Activated naive CD8-positive, alpha-beta T cell (primary cell): ENCODE measurements around the gene PPP1R3F.
A peak's percentile ranks its signal among the peaks of the same experiment; 100 is the strongest.

Experiments used
- H3K27ac Mint-ChIP-seq: one replicate; pipeline ENCODE4 v1.8.0; 2021; ENCODE audit warnings: mixed read lengths
- H3K27me3 Mint-ChIP-seq: one replicate; pipeline ENCODE4 v1.8.0; 2021; ENCODE audit warnings: mixed read lengths
- H3K36me3 Mint-ChIP-seq: one replicate; pipeline ENCODE4 v1.8.0; 2021; ENCODE audit warnings: mixed read lengths
- H3K4me1 Mint-ChIP-seq: one replicate; pipeline ENCODE4 v1.8.0; 2021; ENCODE audit warnings: low read depth, mixed read lengths
- H3K4me3 Mint-ChIP-seq: one replicate; pipeline ENCODE4 v1.8.0; 2021; ENCODE audit warnings: mild to moderate bottlenecking, mixed read lengths
- H3K9me3 Mint-ChIP-seq: one replicate; pipeline ENCODE4 v1.8.0; 2021; ENCODE audit warnings: low read depth, mixed read lengths

Gene PPP1R3F

DNA sequence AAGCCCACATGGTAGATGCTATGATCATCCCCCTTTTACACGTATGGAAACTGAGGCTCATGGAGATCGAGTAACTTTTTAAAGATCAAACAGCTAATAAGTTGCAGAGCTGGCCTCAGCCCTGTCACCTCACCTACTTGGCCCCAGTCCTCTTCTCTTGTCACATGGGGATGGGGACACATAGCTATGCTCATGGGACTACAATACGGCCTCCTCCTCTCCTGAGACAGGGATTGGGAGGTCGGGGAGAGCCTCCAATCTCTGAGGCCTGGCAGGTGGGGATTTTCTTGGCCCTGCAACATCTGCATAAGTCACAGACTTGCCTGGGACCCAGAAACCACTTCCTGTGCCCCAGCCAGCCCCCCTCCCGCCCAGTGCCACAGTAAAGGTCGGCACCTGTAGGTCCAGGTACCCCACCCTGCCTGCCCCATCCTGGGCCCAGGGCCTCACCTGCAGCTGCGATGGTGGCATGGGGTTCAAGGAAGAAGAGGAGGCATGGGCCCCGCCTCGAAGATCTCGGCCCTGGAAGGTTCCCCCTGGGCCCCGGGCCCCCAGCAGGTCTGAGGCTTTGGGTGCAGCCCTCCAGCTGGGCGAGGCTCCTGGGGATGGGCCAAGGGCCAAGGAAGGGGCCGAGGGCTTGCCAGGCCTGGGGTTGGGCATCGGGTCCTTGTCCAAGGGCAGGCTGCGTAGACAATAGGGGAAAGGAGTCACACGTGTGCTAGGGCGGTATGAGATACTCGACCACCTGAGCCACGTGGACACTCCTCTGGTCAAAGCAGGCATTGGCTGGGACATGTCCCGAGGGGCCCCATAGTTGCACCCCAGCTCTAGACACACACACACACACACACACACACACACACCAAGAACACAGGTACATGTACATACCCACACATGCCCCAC lies 11.5 kb upstream of the PPP1R3F start:
- Mint-ChIP-seq H3K27me3 (no peaks in the 10 kb centered on the region), H3K9me3 (no peaks in the 10 kb centered on the region), H3K36me3 (no peaks in the 10 kb centered on the region), H3K27ac (peak overlapping the region; percentile 64), H3K4me1 (peaks cover 26% of the 10 kb centered on the region), H3K4me3 (peak overlapping the region; percentile 44)

DNA sequence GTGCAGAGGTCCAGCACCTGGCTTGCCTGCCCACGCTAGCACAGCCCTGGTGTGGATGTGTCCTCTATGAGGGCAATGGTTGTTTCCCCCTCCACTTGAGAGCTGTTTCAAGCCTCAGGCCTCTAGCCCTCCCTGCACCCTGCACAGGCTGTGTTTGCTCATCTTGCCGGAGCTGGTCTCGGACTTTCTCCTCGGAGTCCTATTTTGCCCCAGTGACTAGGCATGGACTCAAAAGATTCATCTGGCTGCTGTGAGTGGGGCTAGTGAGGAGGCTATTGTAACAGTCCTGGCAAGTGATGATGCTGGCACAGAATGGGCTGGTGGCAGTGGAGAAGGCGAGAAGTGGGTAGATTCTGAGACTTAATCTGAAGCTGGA lies 10.9 kb upstream of the PPP1R3F start:
- H3K9me3 Mint-ChIP-seq = no peaks in the 10 kb centered on the region
- H3K4me3 Mint-ChIP-seq = peak overlapping the region; percentile 4
- no peaks in the 10 kb centered on the region for H3K27me3 Mint-ChIP-seq
- H3K4me1 Mint-ChIP-seq = peaks cover 26% of the 10 kb centered on the region
- no peak overlapping the region for H3K27ac Mint-ChIP-seq
- no peaks in the 10 kb centered on the region for H3K36me3 Mint-ChIP-seq

DNA sequence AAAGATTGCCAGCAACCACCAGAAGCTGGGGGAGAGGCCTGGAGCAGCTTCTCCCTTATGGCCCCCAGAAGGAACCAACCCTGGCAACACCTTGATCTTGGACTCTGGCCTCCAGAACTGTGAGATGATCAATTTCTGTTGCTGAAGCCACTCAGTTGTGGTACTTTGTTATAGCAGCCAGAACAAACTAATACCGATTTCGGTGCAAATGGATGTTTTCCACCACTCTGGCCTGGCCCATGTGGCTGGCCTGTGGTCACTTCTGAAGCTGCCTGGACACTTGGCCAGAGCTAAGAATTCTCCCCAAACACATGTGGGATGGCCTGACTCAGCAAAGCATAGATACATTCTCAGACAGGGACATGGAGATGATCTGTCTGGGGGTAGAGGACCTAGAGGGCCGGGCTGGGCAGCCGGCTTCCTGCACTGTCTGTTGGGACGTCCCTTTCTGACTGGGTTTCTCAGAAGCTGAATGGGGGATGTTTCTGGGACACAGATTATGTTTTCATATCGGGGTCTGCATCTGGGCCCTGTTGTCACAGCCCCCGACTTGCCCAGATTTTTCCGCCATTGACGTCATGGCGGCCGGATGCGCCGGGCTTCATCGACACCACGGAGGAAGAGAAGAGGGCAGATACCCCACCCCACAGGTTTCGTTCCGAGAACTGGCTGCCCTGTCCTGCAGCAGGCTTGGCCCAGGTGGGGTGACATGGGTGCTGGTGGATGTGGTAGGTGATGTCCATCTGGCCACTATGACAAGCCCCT lies 9.2 kb upstream of the PPP1R3F start:
- H3K4me3 Mint-ChIP-seq = no peak overlapping the region

DNA sequence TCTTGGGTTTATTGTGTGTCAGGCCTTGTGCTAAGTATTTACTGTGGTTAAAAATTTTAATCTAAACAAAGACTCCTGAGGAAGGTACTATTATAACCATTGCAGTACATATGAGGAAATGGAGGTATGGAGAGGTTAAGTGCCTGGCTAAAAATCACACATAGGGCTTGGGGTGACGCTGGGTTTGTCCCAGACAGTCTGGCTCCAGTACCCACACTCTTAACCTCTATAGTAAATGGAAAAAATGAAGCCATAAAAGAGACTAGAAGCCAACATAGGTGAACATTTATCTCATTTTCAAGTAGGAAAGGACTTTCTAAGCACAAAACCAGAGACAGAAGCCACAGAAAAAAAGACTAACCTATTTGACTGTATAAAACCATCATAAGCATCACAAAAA lies 7.0 kb upstream of the PPP1R3F start:
- Mint-ChIP-seq H3K9me3 (no peaks in the 10 kb centered on the region), H3K36me3 (no peaks in the 10 kb centered on the region), H3K27ac (no peak overlapping the region), H3K4me3 (no peak overlapping the region), H3K27me3 (no peaks in the 10 kb centered on the region), H3K4me1 (peaks cover 29% of the 10 kb centered on the region)

More for the DNA sequence above, 9.2 kb upstream of the PPP1R3F start:
- no peaks in the 10 kb centered on the region for H3K36me3 Mint-ChIP-seq
- H3K27ac Mint-ChIP-seq = no peak overlapping the region
- H3K4me1 Mint-ChIP-seq = peaks cover 33% of the 10 kb centered on the region
- no peaks in the 10 kb centered on the region for H3K27me3 Mint-ChIP-seq
- no peaks in the 10 kb centered on the region for H3K9me3 Mint-ChIP-seq

DNA sequence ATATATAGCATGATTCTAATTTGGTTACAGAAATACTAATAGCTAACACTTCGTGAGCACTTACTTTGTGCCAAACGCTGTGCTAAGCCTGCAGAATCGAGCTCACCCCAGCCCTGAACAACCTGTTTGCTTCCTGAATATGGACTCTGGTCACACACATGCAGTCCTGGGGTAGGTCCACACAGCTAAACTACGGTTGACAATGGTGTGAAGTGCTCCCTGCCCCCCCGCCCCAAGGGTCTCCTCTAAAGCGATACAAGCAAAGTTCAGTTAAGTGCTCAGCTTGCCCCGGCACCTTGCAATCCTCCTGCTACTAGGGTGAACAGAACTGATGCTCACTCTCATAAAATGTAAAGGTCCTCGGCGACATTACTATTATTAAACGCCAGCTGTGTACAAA lies 6.0 kb upstream of the PPP1R3F start:
- Mint-ChIP-seq H3K4me3 (peak overlapping the region; percentile 33), H3K27ac (no peak overlapping the region), H3K27me3 (no peaks in the 10 kb centered on the region), H3K4me1 (peaks cover 29% of the 10 kb centered on the region), H3K9me3 (no peaks in the 10 kb centered on the region), H3K36me3 (no peaks in the 10 kb centered on the region)

DNA sequence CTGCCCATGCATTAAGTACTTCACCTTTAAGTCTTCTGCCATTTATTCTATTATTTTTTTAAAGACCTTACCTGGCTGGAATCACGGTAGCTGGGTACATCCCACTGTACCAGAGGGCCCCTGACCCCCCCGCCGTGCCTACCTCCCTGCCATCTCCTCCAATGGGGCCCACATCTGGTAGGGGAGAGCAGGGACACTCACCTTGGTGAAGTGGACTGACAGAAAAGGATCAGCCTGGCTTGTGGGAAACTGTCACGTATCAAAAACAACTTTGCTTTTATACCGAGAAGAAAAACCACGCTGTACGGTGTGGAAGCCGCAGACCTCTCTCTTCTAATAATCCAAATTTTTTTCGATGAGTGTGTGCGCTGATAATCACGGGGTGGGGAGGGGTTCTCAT lies 5.1 kb upstream of the PPP1R3F start, which contains the start of gene FOXP3:
Gene FOXP3, minus strand, starts transcription at position 251 of the 400 bp plus-strand sequence. CDS start 6,205 bp downstream, outside the sequence.
- H3K27me3 Mint-ChIP-seq = no peaks in the 10 kb centered on the region
- H3K4me1 Mint-ChIP-seq = peaks cover 27% of the 10 kb centered on the region
- H3K9me3 Mint-ChIP-seq = no peaks in the 10 kb centered on the region
- no peaks in the 10 kb centered on the region for H3K36me3 Mint-ChIP-seq
- peak within 1 kb of the TSS; percentile 33 for H3K4me3 Mint-ChIP-seq
- H3K27ac Mint-ChIP-seq = peak within 1 kb of the TSS; percentile 68

DNA sequence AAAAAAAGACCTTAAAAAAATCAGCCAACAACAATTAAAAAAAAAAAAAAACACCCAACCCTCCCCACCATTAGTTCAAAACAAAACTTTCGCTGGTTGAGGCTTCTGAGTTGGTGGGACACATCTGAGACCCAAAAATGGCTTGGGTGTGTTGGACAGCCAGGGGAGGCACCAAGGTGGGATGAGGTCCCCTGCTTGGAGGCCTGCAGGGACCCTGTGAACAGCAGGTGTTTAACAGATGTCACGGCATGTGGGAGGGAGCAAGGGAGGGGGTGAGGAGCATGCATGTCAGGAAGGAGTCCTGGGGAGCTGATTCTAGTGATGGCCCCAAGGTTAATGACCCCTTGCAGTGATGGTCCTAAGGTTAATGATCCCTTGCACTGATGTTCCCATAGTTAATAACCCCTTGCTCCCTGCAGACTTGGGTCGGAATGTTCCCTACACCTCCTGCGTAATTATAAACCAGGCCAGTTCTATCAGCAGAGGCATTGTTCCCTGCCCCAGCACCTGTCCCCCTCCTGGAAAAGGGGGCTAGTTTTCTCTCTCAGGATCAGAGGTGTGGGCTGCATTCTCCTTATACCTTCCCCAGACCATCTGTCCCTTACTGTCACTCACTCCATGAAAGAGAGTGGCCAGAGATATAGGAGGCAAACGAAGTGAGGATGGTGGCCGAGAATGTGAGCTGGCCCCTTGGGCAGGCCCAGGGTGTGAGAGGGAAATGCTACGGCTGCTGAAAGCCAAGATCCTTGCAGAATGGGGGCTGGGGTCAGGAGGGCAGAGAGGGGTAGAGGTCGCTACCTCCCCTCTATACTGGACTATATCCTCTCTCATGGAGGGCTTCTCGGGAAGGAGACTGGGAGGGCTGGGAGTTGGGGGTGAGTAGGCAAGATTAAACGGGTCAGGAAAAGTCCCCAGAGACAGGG lies 2.8 kb upstream of the PPP1R3F start:
- Mint-ChIP-seq H3K4me3 (no peak overlapping the region), H3K4me1 (peaks cover 35% of the 10 kb centered on the region), H3K36me3 (no peaks in the 10 kb centered on the region), H3K27me3 (no peaks in the 10 kb centered on the region), H3K9me3 (no peaks in the 10 kb centered on the region), H3K27ac (no peak overlapping the region)

DNA sequence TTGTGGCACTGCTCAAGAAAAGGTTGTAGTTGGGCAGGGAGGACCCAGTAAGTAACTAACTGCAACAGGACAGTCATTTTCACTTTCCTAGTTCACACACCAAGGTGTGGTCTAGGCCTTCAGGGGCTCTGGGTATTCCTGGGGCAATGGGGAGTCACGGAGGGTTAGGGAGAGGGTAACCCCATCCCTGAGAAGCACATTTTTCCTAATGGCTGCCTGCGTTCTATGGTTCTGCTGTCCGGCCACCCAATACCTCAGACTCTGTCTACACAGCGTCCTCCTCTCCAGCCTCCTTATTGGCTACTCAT lies 937 bp upstream of the PPP1R3F start:
- peaks cover 43% of the 10 kb centered on the region for H3K4me1 Mint-ChIP-seq
- peak overlapping the region; percentile 98 for H3K4me3 Mint-ChIP-seq
- no peaks in the 10 kb centered on the region for H3K9me3 Mint-ChIP-seq

DNA sequence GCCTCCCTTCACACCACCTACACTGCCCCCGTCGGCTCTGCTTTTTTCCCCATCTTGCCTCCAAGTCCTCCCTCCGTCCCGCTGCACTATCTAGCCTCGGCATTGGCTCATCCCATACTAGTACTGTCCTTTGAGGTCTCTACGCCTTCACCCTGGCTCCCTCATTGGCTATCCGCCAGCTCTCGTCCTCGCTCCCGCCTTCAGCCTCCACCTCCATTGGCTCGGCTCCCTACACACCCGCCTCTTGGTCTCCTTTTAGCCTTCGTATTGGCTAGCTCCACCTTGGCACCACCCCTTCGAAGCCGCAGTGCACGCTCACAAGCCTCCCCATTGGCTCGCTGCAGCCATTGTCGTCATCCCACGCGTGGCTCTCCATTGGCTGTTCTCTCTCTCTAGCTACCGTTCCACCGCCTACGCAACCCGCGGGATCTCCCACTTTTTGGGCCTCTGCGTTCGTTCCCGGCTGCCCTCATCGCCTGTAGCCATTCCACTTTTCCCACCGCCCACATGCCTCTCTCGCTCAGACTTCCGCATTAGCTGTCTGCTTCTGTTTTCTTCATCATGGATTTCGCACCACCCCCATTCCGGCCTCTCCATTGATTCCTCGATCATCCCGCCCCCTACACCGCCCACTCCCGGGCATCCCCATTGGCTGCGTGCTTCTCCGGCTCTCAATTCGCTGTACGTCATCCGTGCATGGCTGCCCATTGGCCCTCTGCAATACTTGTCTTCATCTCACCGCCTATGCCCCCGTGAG lies 405 bp upstream of the PPP1R3F start:
- peaks cover 49% of the 10 kb centered on the region for H3K4me1 Mint-ChIP-seq
- no peaks in the 10 kb centered on the region for H3K27me3 Mint-ChIP-seq
- H3K4me3 Mint-ChIP-seq = peak overlapping the region; percentile 98
- no peaks in the 10 kb centered on the region for H3K9me3 Mint-ChIP-seq
- no peaks in the 10 kb centered on the region for H3K36me3 Mint-ChIP-seq
- peak overlapping the region; percentile 100 for H3K27ac Mint-ChIP-seq

More for the DNA sequence above, 937 bp upstream of the PPP1R3F start:
- Mint-ChIP-seq H3K27me3 (no peaks in the 10 kb centered on the region), H3K36me3 (no peaks in the 10 kb centered on the region), H3K27ac (peak overlapping the region; percentile 100)

DNA sequence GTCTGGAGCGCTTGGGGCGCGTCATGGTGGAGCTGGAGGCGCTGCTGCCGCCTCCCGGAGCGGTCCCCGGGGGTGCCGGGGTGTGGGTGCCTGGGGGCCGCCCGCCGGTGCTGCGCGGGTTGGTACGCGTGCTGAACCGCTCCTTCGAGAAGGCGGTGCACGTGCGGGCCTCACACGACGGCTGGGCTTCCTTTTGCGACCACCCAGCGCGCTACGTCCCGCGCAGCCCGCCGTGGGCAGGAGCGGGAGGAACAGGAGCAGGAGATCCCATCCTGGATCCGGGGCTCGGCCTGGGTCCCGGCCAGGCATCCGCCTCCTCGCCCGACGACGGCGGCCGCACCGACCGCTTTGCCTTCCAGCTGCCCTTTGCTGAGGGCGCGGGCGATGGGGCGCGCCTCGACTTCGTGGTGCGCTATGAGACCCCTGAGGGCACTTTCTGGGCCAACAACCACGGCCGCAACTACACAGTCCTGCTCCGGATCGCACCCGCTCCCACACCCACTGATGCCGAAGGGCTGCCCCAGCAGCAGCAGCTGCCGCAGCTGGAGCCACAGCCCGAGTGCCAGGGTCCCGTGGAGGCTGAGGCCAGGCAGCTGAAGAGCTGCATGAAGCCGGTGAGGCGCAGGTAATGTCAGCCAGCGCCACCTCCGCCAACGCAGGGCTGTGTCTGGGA lies 792 bp downstream of the PPP1R3F start:
- peak overlapping the region; percentile 74 for H3K4me3 Mint-ChIP-seq
- H3K27me3 Mint-ChIP-seq = no peaks in the 10 kb centered on the region
- peaks cover 53% of the 10 kb centered on the region for H3K4me1 Mint-ChIP-seq
- H3K36me3 Mint-ChIP-seq = no peaks in the 10 kb centered on the region
- peak overlapping the region; percentile 76 for H3K27ac Mint-ChIP-seq
- H3K9me3 Mint-ChIP-seq = no peaks in the 10 kb centered on the region

DNA sequence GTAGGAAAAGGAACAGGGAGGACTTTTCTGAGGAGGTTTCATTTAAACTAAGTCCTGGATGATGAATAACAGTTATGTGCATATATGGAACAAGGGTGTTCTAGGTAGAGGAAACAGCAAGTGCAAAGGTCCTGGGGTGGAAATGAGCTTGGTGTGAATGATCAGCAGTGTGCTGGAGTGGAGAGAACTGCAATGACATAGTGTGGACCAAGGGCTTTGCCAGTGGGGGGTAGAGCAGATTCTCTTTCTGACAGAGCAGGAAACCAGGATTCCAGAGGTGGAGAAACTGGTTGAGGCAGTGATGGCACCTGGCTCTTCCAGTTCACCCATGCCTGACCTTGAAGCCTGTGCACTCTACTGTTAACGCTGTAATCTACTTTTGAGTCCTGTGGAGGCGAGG lies 1.7 kb downstream of the PPP1R3F start:
- H3K27me3 Mint-ChIP-seq = no peaks in the 10 kb centered on the region

DNA sequence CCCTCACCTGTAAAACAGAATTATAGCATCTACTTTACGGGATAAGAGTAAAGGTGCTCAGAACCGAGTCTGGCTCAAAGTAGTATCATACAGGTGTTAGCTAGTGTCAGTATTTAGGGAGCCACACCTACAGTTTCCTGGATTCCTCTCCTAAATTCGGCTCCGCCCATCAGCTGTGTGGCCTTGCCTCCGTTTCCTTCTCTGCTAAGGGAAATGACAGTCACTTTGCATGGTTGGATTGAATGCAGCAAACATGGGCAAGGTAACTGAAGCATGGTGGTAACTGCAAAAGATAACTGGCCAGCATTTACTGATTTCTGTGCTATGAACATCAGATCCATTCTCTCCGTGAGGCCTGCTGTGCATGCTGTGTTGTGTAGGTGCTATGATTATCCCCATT lies 2.8 kb downstream of the PPP1R3F start:
- H3K36me3 Mint-ChIP-seq = no peaks in the 10 kb centered on the region
- H3K4me3 Mint-ChIP-seq = peak overlapping the region; percentile 74
- peaks cover 72% of the 10 kb centered on the region for H3K4me1 Mint-ChIP-seq
- H3K27ac Mint-ChIP-seq = peak overlapping the region; percentile 76
- no peaks in the 10 kb centered on the region for H3K27me3 Mint-ChIP-seq
- H3K9me3 Mint-ChIP-seq = no peaks in the 10 kb centered on the region

More for the DNA sequence above, 1.7 kb downstream of the PPP1R3F start:
- Mint-ChIP-seq H3K27ac (peak overlapping the region; percentile 76), H3K9me3 (no peaks in the 10 kb centered on the region), H3K4me3 (peak overlapping the region; percentile 74), H3K36me3 (no peaks in the 10 kb centered on the region), H3K4me1 (peaks cover 63% of the 10 kb centered on the region)

DNA sequence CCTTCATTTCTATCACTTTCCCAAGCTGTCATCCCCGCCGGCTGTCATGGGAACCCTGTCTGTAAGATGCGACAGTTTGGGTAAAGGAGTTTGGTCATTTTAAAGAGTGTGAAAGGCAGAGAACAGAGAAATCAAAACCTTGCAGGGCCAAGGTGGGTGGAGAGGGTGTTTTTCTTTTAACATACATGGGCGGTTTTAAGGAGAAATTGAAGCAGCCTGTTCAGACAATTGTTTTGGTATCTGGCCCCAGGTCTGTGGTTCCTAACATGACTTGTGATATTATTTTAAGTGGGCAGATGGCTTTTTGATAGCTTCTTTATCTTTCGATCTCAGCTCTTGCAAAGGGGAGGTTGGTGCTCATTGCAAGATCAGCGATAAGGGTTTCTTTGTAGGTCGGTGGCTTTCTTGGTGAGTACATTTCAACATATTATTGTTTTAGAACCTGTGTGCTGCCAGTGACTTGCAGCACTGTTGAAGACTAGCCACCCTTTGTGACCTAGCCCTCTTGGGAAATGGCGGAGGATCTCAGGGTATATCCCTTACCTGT lies 3.7 kb downstream of the PPP1R3F start:
- Mint-ChIP-seq H3K9me3 (no peaks in the 10 kb centered on the region), H3K27ac (peak overlapping the region; percentile 76), H3K36me3 (no peaks in the 10 kb centered on the region), H3K27me3 (no peaks in the 10 kb centered on the region), H3K4me3 (peak overlapping the region; percentile 74), H3K4me1 (peaks cover 78% of the 10 kb centered on the region)
